Transverse colon (tissue), 3 donors: Measurements from ENCODE around the gene AADAT.

Experiments
- CTCF ChIP-seq, 5 experiments: fragments of 200-600 bp in 3 of 5; fragments of 450-650 bp in 2 of 5; sonication (generic) in 3 of 5; IDR thresholded peaks; 1 replicate in 2 of 5; 2 replicates in 3 of 5; pipeline ENCODE4 v1.5.1; 2016 to 2017; ENCODE audit warnings: antibody characterized with exemption in 5 of 5, inconsistent platforms in 3 of 5, mild to moderate bottlenecking in 2 of 5, moderate library complexity in 1 of 5
- EP300 ChIP-seq: sonication (generic); formaldehyde crosslinking; IDR thresholded peaks from one replicate; pipeline ENCODE4 v1.6.1; 2017; ENCODE audit warnings: antibody characterized with exemption, low read depth
- POLR2A ChIP-seq: fragments of 450-650 bp; IDR thresholded peaks from one replicate; pipeline ENCODE4 v1.6.1; 2016; ENCODE audit warnings: antibody characterized with exemption, mild to moderate bottlenecking, moderate library complexity

- TF ChIP-seq EP300 (no peak), POLR2A (no peak), CTCF (IDR thresholded peaks at IDR 0.05) (no peak)
These were observed 38.6 kb upstream of the AADAT start for GRCh38 chr4:170128219-170128804.
